Ishikawa (cell line): Measurements from ENCODE around the gene TRAF1.

Experiments
- CEBPB ChIP-seq: IDR thresholded peaks from 2 replicates; pipeline ENCODE4 v1.6.1; 2012
- CREB1 ChIP-seq: IDR thresholded peaks from 2 replicates; pipeline ENCODE4 v1.6.1; 2012; ENCODE audit warnings: low read depth
- EGR1 ChIP-seq: IDR thresholded peaks from 2 replicates; pipeline ENCODE4 v1.6.1; 2012
- EP300 ChIP-seq: IDR thresholded peaks from 2 replicates; pipeline ENCODE4 v1.6.1; 2012; ENCODE audit warnings: borderline replicate concordance
- FOXM1 ChIP-seq: IDR thresholded peaks from 2 replicates; pipeline ENCODE4 v1.6.1; 2012; ENCODE audit warnings: low read depth, borderline replicate concordance
- NFIC ChIP-seq: IDR thresholded peaks from 2 replicates; pipeline ENCODE4 v1.6.1; 2012
- RAD21 ChIP-seq: IDR thresholded peaks from 2 replicates; pipeline ENCODE4 v1.6.1; 2012; ENCODE audit warnings: low read depth
- TAF1 ChIP-seq: IDR thresholded peaks from 2 replicates; pipeline ENCODE4 v1.6.1; 2012; ENCODE audit warnings: low read depth, mild to moderate bottlenecking
- TCF12 ChIP-seq: IDR thresholded peaks from 2 replicates; pipeline ENCODE4 v1.6.1; 2012; ENCODE audit warnings: low read depth
- TEAD4 ChIP-seq: IDR thresholded peaks from 2 replicates; pipeline ENCODE4 v1.6.1; 2012
- YY1 ChIP-seq: IDR thresholded peaks from 2 replicates; pipeline ENCODE4 v1.6.1; 2012; ENCODE audit warnings: low read depth
- ZBTB7A ChIP-seq: IDR thresholded peaks from 2 replicates; pipeline ENCODE4 v1.6.1; 2012; ENCODE audit warnings: low read depth
- TF ChIP-seq, protein P1 (sequence below): IDR thresholded peaks from 2 replicates; pipeline ENCODE4 v1.6.1; 2012
- TF ChIP-seq, protein P2 (sequence below): IDR thresholded peaks from 2 replicates; pipeline ENCODE4 v1.6.1; 2012
- TF ChIP-seq, protein P3 (sequence below): IDR thresholded peaks from 2 replicates; pipeline ENCODE4 v1.6.1; 2012; ENCODE audit warnings: low read depth, mild to moderate bottlenecking

Gene TRAF1

DNA sequence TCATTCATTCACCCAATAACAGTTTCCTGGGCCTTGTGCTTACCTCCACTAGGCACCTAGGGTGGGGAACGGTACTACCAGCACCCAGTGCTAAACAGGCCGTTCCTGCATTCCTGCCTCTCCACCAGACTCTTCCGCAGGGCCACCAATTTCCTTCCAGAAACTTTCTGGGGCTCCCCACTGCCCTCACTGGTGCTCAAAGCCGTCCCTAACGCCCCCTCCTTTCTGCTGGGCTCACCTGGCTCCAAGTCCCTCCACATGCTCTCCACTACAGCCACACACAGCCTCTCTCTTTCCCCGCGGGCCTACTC, 51.0 kb downstream of the TRAF1 start:
- TF ChIP-seq, protein P1, sequence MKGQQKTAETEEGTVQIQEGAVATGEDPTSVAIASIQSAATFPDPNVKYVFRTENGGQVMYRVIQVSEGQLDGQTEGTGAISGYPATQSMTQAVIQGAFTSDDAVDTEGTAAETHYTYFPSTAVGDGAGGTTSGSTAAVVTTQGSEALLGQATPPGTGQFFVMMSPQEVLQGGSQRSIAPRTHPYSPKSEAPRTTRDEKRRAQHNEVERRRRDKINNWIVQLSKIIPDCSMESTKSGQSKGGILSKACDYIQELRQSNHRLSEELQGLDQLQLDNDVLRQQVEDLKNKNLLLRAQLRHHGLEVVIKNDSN = no peak
- no peak for TF ChIP-seq YY1
- TF ChIP-seq RAD21 = no peak
- TF ChIP-seq EP300 = no peak
- no peak for TF ChIP-seq NFIC
- no peak for TF ChIP-seq TCF12
- no peak for TF ChIP-seq ZBTB7A
- no peak for TF ChIP-seq CREB1
- TF ChIP-seq, protein P2, sequence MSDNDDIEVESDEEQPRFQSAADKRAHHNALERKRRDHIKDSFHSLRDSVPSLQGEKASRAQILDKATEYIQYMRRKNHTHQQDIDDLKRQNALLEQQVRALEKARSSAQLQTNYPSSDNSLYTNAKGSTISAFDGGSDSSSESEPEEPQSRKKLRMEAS = no peak
- TF ChIP-seq EGR1 = no peak
- TF ChIP-seq, protein P3, sequence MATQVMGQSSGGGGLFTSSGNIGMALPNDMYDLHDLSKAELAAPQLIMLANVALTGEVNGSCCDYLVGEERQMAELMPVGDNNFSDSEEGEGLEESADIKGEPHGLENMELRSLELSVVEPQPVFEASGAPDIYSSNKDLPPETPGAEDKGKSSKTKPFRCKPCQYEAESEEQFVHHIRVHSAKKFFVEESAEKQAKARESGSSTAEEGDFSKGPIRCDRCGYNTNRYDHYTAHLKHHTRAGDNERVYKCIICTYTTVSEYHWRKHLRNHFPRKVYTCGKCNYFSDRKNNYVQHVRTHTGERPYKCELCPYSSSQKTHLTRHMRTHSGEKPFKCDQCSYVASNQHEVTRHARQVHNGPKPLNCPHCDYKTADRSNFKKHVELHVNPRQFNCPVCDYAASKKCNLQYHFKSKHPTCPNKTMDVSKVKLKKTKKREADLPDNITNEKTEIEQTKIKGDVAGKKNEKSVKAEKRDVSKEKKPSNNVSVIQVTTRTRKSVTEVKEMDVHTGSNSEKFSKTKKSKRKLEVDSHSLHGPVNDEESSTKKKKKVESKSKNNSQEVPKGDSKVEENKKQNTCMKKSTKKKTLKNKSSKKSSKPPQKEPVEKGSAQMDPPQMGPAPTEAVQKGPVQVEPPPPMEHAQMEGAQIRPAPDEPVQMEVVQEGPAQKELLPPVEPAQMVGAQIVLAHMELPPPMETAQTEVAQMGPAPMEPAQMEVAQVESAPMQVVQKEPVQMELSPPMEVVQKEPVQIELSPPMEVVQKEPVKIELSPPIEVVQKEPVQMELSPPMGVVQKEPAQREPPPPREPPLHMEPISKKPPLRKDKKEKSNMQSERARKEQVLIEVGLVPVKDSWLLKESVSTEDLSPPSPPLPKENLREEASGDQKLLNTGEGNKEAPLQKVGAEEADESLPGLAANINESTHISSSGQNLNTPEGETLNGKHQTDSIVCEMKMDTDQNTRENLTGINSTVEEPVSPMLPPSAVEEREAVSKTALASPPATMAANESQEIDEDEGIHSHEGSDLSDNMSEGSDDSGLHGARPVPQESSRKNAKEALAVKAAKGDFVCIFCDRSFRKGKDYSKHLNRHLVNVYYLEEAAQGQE = no peak
- TF ChIP-seq TAF1 = no peak
- no peak for TF ChIP-seq TEAD4
- TF ChIP-seq CEBPB = no peak
- TF ChIP-seq FOXM1 = no peak

DNA sequence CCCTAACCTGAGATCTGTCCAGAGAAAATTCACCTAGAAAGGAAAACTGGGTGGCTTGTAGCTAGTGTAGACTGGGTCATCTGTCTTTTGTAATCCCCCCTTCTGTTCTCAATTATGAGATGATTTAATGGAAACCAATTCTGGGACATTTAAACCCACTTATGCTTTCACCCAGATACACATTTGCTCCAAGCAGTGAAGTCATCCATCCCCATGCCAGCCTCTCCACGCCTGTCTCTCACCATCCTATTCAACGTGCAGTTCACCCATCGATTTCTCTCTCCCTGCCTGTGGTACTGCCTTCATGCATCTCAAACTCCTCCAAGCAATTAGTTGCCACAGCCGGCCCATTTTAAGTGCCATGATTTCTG, 51.4 kb downstream of the TRAF1 start:
- no peak for TF ChIP-seq YY1

DNA sequence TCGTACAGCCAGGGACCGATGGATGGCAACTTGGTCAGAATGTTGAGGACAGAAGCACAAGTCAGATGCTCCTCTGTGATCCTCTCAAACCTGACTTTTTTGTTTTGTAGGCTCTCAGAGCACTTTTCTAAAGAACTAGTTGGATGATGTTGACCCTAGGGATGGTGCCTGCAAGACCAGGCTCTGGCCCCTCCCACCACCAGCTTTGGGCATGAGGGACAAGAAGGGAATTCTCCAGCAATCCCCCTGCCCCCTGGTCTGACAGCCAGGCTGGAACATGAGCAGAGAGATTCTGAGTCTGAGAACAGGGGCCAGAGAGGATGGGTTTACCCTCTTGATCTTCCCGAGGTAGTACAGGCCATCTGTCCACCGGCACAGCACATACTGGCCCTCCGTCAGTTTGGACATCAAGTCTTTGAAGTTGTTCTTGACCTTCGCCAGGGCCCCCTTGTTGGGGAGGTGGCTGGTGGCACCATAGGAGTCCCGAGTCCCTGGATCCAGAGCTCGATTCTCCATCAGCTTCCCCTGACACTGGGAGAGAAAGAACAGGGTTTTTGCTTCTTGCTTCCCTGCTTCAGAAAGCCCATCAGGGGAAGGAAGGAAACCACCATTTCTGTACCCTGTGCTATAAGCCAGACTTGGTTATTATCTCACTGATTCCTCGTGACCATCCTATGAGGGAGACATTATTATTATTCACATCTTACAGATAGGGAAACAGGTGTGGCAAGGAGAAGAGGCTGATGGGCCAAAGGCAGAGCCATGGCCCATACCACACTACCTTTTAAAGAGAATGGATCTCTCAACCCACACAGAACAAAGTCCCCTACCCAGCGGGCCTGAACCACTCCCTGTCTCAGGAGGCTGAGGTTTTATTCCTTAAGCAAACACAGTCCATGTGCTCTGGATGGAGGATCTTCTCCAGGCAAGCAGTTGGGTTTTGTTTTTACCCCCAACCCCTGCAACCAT, 52.1 kb downstream of the TRAF1 start:
- no peak for TF ChIP-seq TAF1
- no peak for TF ChIP-seq EP300
- no peak for TF ChIP-seq TEAD4

DNA sequence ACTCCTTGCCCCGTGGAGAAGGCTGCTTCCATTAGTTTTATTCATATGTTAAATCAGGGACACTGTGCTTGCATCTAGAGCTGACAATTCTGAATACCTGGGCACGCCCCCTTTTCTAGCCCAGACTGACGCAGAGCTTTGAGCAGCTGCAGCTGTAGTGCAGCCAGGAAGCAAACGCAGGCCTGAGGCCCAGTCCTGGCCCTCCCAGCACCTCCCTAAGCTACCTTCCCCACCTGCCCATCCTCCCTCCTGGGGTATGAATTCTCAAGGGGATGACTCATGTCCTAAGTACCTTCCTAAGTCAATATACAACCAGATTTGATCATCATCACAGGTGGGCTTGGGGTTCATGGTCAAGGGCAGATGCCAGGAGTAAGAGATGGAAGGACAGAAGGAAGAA, 53.1 kb downstream of the TRAF1 start:
- no peak for TF ChIP-seq NFIC
- TF ChIP-seq TCF12 = 0 out of 2 replicates have a peak, but pooled peaks have one; percentile 35
- TF ChIP-seq TEAD4 = peak; percentile 58; the same call in 1 of the 2 replicates
- TF ChIP-seq EP300 = peak; percentile 40; the same call in 1 of the 2 replicates

DNA sequence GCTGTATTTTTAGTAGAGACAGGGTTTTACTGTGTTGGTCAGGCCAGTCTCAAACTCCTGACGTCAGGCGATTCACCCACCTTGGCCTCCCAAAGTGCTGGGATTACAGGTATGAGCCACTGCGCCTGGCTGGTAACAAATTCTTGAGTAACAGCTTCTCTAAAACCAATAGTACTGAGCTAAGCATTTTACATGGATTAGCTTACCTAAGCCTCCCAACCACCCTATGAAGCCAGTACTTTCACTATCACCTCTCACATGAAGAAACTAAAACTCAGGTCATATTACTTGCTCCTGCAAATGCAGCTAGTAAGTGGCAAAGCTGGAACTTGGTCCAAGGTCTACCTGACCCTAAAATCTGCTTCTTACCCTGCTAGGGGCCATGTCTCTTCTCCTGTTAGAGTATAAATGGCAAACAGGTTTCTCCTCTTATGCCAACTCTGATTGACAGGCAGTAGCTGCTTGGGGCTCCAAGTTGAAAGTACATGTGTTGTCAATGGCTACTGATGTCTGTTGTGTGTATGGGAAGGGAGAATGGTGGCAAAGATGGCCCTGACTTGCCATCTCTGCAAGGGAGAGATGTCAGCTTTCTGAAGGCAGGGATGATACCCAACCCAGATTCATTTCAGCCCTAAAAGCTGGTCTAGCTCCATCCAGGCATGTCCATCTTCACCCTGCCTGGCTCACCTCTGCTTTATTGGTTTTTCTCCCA, 53.6 kb downstream of the TRAF1 start:
- TF ChIP-seq ZBTB7A (no peak), TCF12 (no peak), EGR1 (no peak), NFIC (no peak), RAD21 (no peak)
- TF ChIP-seq, protein P2 = no peak

DNA sequence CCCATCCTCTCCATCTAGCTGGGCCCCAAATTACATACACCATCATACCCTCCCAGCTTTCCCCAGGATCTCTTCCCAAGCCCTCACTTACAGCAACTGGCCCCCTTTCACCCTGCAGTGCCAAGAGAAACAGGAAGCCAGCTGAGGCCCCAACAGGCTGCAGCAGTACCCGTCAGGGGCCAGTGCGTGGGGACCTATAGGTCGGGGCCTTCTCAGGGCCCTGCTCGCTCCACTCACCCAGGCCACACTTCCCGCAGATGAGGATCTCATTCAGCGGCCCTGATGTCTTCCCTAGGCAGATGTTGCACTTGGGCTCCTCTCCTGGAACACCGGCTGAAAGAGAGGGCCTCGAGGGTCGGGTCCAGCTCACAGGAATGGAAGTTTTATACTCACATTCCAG, 56.4 kb downstream of the TRAF1 start:
- TF ChIP-seq, protein P1 = no peak
- TF ChIP-seq ZBTB7A = no peak
- no peak for TF ChIP-seq CREB1
- no peak for TF ChIP-seq CEBPB
- TF ChIP-seq, protein P2 = no peak
- no peak for TF ChIP-seq TEAD4
- no peak for TF ChIP-seq TCF12

DNA sequence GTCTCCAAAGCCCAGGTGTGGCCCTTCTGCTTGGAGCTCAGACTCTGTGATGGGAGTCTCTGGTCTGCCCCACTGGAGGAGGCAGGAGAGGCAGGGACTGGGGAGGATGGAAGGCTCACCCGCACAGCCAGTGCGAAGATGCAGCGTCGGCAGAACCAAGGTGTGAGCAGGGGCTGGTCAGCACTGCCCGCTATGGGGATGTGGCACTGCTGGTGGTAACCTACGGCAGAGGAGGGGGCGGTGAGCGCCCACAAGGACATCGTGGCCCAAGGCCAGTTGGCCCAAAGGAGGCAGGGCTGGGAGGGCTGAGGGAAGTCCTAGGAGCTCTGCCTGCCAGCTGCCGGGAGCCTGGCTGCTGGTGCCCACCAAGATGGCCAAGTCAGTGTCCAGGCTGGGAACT, 56.9 kb downstream of the TRAF1 start:
- TF ChIP-seq YY1 (no peak), RAD21 (no peak), NFIC (no peak)
- TF ChIP-seq, protein P3 = no peak
